NCI-H2171 (cell line): ENCODE results near the gene NFIB.

Source experiments
- DNase-seq: peaks from one replicate; lab custom pipeline; 2025; lab: John Stamatoyannopoulos, UW

NFIB gene

GRCh38 chr9:14318934-14319580 is 5.1 kb upstream of the NFIB start:
- DNase-seq, result no peak

- no peak for DNase-seq
Measured at GRCh38 chr9:14318361-14318760, 4.4 kb upstream of the NFIB start.

GRCh38 chr9:14317667-14318320 is 3.9 kb upstream of the NFIB start:
- DNase-seq, result no peak

GRCh38 chr9:14316602-14317300 is 2.8 kb upstream of the NFIB start:
- no peak for DNase-seq

- no peak for DNase-seq
Measured at GRCh38 chr9:14315875-14316601, 2.1 kb upstream of the NFIB start.

- peak; percentile 77 for DNase-seq
Measured at GRCh38 chr9:14314929-14315874, 1.3 kb upstream of the NFIB start.

- peak; percentile 65 for DNase-seq
Measured at GRCh38 chr9:14314424-14314928, 535 bp upstream of the NFIB start.

- no peak for DNase-seq
Measured at GRCh38 chr9:14313378-14313940, 482 bp downstream of the NFIB start.

GRCh38 chr9:14312719-14313377 is 1.1 kb downstream of the NFIB start:
- DNase-seq, result no peak

- no peak for DNase-seq
Measured at GRCh38 chr9:14311956-14312685, 1.8 kb downstream of the NFIB start.

- DNase-seq, result no peak
Measured at GRCh38 chr9:14311171-14311949, 2.6 kb downstream of the NFIB start.

GRCh38 chr9:14310311-14310710 is 3.6 kb downstream of the NFIB start:
- no peak for DNase-seq

- no peak for DNase-seq
Measured at GRCh38 chr9:14309403-14309802, 4.5 kb downstream of the NFIB start.

GRCh38 chr9:14308853-14309145 is 5.1 kb downstream of the NFIB start:
- no peak for DNase-seq

GRCh38 chr9:14307989-14308852 is 5.7 kb downstream of the NFIB start:
- no peak for DNase-seq

- DNase-seq, result no peak
Measured at GRCh38 chr9:14306672-14307660, 7.0 kb downstream of the NFIB start.

- DNase-seq, result no peak
Measured at GRCh38 chr9:14306188-14306587, 7.8 kb downstream of the NFIB start.
